K562 (cell line): ENCODE measurements around the gene MRPS10. TPM values are rescaled to one million over a fixed set of nuclear protein-coding genes. Genes with fewer than 3 reads are reported as not detected.
A peak's percentile ranks its signal among the peaks of the same experiment; 100 is the strongest.

ENCODE experiments used
- ATAC-seq: fragments of 200-7000 bp; cut with Tn5 transposase; 3 replicates; pipeline ENCODE4 v1.9.1; 2020; ENCODE audit warnings: moderate library complexity
- BruUV-seq: library from RNA; stranded (reverse); fragments of 400-500 nt; replicated peaks from 2 replicates; lab custom pipeline; 2021; lab: Mats Ljungman, UMichigan
- CTCF ChIA-PET: fragments of 300-600 bp; formaldehyde crosslinking; extraction: SDS; loops from one replicate; lab custom pipeline; 2021; ENCODE audit warnings: low intra/inter-chr PET ratio; lab: Yijun Ruan, JAX
- POLR2A ChIA-PET: fragments of 300-600, 350-650 bp; sonication (Branson Sonifier 250); formaldehyde crosslinking; extraction: SDS; loops from one replicate; lab custom pipeline; 2021; ENCODE audit warnings: antibody characterized with exemption, inconsistent platforms; lab: Yijun Ruan, JAX
- DNase-seq, 4 experiments: peaks; one replicate each; pipeline versions ENCODE4 v3.0.0 to v3.0.0-alpha.2; 2011 to 2018; ENCODE audit warnings: low spot score in 3 of 4, mixed read lengths in 3 of 4; ENCODE audit errors: extremely low read depth in 1 of 4
- FAIRE-seq: peaks from 2 replicates; lab custom pipeline; 2011; peaks lifted over from hg19 to GRCh38; lab: Jason Lieb, UNC
- H2AFZ ChIP-seq: 2 replicates; pipeline ENCODE4 v1.6.0; 2011; ENCODE audit warnings: low read depth, low read length, control low read depth, inconsistent platforms
- H3K27ac ChIP-seq: fragments of 200-600 bp; 3 replicates; pipeline ENCODE4 v1.8.0; 2011; ENCODE audit warnings: low read depth, mild to moderate bottlenecking, control low read depth, inconsistent platforms, low read length, moderate library complexity, mixed read lengths; ENCODE audit errors: extremely low read depth
- H3K27me3 ChIP-seq, 2 experiments: fragments of 300-600 bp in 1 of 2; 2 replicates in 1 of 2; 3 replicates in 1 of 2; pipeline versions ENCODE4 v1.6.0 to v1.8.0; 2011; ENCODE audit warnings: inconsistent platforms in 2 of 2, low read length in 2 of 2, mild to moderate bottlenecking in 1 of 2, mixed read lengths in 1 of 2, moderate library complexity in 1 of 2; ENCODE audit not compliant: control insufficient read depth in 2 of 2, insufficient read depth in 2 of 2
- H3K36me3 ChIP-seq: fragments of 300-600 bp; 3 replicates; pipeline ENCODE4 v1.8.0; 2011; ENCODE audit warnings: mild to moderate bottlenecking, low read length, inconsistent platforms; ENCODE audit not compliant: control insufficient read depth, insufficient read depth
- H3K4me1 ChIP-seq, 2 experiments: fragments of 200-600 bp in 1 of 2; replicated peaks in 1 of 2; 2 replicates in 1 of 2; 3 replicates in 1 of 2; pipeline versions ENCODE4 v1.5.1 to v1.8.0; 2011; ENCODE audit warnings: inconsistent platforms in 2 of 2, low read length in 2 of 2, mild to moderate bottlenecking in 1 of 2, mixed read lengths in 1 of 2, moderate library complexity in 1 of 2; ENCODE audit not compliant: control insufficient read depth in 2 of 2, insufficient read depth in 2 of 2
- H3K4me2 ChIP-seq: 2 replicates; pipeline ENCODE4 v1.6.1; 2011; ENCODE audit warnings: low read length, control low read depth, inconsistent platforms, mixed read lengths; ENCODE audit not compliant: insufficient read depth
- H3K4me3 ChIP-seq: fragments of 200-600 bp; sonication (generic), shearing (Covaris generic); 2 replicates; pipeline ENCODE4 v1.5.1; 2016; ENCODE audit warnings: control low read depth, inconsistent platforms
- H3K79me2 ChIP-seq: fragments of 200-600 bp; 3 replicates; pipeline ENCODE4 v1.8.0; 2011; ENCODE audit warnings: low read length, inconsistent platforms; ENCODE audit not compliant: control insufficient read depth, insufficient read depth
- H3K9ac ChIP-seq, 2 experiments: 2 replicates each; pipeline versions ENCODE4 v1.6.0 to v1.6.1; 2011; ENCODE audit warnings: low read depth in 2 of 2, low read length in 2 of 2, control low read depth in 1 of 2, inconsistent platforms in 1 of 2, mild to moderate bottlenecking in 1 of 2, mixed read lengths in 1 of 2; ENCODE audit not compliant: insufficient read depth in 1 of 2
- H3K9me1 ChIP-seq: one replicate; pipeline ENCODE4 v1.6.0; 2011; ENCODE audit warnings: inconsistent platforms, mild to moderate bottlenecking, low read length, moderate library complexity; ENCODE audit not compliant: control insufficient read depth, insufficient read depth
- H3K9me3 ChIP-seq: replicated peaks from 2 replicates; pipeline ENCODE4 v1.5.1; 2011; ENCODE audit warnings: low read depth, low read length, inconsistent platforms; ENCODE audit not compliant: control insufficient read depth, insufficient read depth
- H4K20me1 ChIP-seq: replicated peaks from 2 replicates; pipeline ENCODE4 v1.6.1; 2011; ENCODE audit warnings: low read length, inconsistent platforms, mixed read lengths; ENCODE audit not compliant: control insufficient read depth, insufficient read depth
- CEBPG ChIP-seq, 3 experiments: fragments of 200-800 bp in 1 of 3; sonication (Bioruptor generic) in 1 of 3; sonication (generic) in 1 of 3; formaldehyde crosslinking in 1 of 3; IDR thresholded peaks in 2 of 3; conservative IDR thresholded peaks in 1 of 3; 2 replicates each; pipeline versions ENCODE4 v1.6.1 to v1.8.0; 2016 to 2022; ENCODE audit warnings: missing compliant biosample characterization in 2 of 3, missing genetic modification characterization in 2 of 3, mild to moderate bottlenecking in 1 of 3, missing genetic modification reagents in 1 of 3
- SUPT5H ChIP-seq: fragments of 450-650 bp; IDR thresholded peaks from 2 replicates; pipeline ENCODE4 v1.6.1; 2016
- WGBS: fragments of 100-300 bp; shearing (Covaris generic); methylation state at CpG from one replicate; pipeline ENCODE4 v1.1.6; 2016; ENCODE audit warnings: low coverage, mixed read lengths; ENCODE audit not compliant: insufficient coverage; ENCODE audit errors: missing lambda C conversion rate; 5-methylcytosine and 5-hydroxymethylcytosine counted together
- in situ Hi-C: fragments of 300-500 bp; cut with MboI; formaldehyde crosslinking; loops from 4 replicates; pipeline ENCODE4 v1.15.0; 2018; ENCODE audit warnings: inconsistent platforms, mixed read lengths
- intact Hi-C: fragments of 100-400 bp; cut with micrococcal nuclease; formaldehyde crosslinking; loops from 2 replicates; pipeline ENCODE4 v1.14.2; 2022
- polyA plus RNA-seq, 8 experiments: library from polyadenylated mRNA; depleted of rRNA in 4 of 8; stranded (reverse) in 5 of 8; unstranded in 3 of 8; fragments of >200 nt; fragmentation: Nextera tagmentation in 2 of 8; fragmentation: Illumina TruSeq in 1 of 8; extraction: Ambion mirVana in 2 of 8; extraction: Trizol in 1 of 8; gene quantifications; 2 replicates each; pipeline versions ENCODE4 v1.2.1 to v1.2.3, GENCODE V29; 2011 to 2014; ENCODE audit warnings: inconsistent platforms in 1 of 8, missing spikeins in 1 of 8
- total RNA-seq, 7 experiments: library from RNA; depleted of rRNA in 6 of 7; stranded (reverse); fragments of >200 nt in 6 of 7; fragmentation: Illumina TruSeq in 2 of 7; extraction: Trizol in 2 of 7; gene quantifications; 2 replicates each; pipeline versions ENCODE4 v1.2.1 to v1.2.3, GENCODE V29; 2011 to 2021; ENCODE audit warnings: low replicate concordance in 1 of 7
- TF ChIP-seq, protein P1 (sequence below), 2 experiments: IDR thresholded peaks in 1 of 2; conservative IDR thresholded peaks in 1 of 2; 2 replicates each; pipeline ENCODE4 v1.6.1; 2016; ENCODE audit warnings: low read depth in 2 of 2, mild to moderate bottlenecking in 1 of 2, missing compliant biosample characterization in 1 of 2, missing genetic modification characterization in 1 of 2, moderate library complexity in 1 of 2

The MRPS10 gene
- total and polyA plus RNA-seq, 9 of the 15 experiments (the other 6 are each of a cell fraction or from before 2014, with no cell fraction given), result 48.6 to 166 (median 93.7) TPM

DNA sequence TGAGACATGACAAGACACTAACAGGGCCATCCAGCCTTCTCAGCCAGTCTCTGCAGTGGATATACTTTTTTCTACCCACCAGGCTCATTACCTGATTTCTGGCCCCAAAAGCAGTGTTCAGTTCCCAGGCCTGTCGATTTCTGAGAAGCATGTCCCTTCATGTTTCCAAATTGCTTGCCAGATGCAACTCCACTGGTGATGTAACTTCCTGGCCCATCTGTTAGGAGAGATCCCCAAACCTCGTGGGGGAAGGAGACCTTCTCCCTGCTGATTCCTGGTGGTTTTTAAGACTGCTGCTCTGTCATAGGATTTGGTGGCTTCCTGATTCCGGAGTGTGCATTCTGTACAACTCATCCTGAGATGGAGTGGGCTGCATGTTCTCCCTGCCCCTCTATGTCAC, 31.6 kb upstream of the MRPS10 start:
- BruUV-seq, result no TSS peak
- H3K36me3 ChIP-seq, result no peaks in the 10 kb centered on the region
- no peak for ATAC-seq
- ChIA-PET CTCF (no interaction called here), POLR2A (no interaction called here)
- TF ChIP-seq SUPT5H (no peak), CEBPG (CRISPR knock-in tag; IDR thresholded peaks at IDR 0.05) (no peak), CEBPG (tag; conservative IDR thresholded peaks at IDR 0.05 in 1 of 2, IDR thresholded peaks at IDR 0.05 in 1 of 2) (peak in 1 of 2 experiments; percentile 62; a peak in 2 of 4 replicates)
- TF ChIP-seq, protein P1, sequence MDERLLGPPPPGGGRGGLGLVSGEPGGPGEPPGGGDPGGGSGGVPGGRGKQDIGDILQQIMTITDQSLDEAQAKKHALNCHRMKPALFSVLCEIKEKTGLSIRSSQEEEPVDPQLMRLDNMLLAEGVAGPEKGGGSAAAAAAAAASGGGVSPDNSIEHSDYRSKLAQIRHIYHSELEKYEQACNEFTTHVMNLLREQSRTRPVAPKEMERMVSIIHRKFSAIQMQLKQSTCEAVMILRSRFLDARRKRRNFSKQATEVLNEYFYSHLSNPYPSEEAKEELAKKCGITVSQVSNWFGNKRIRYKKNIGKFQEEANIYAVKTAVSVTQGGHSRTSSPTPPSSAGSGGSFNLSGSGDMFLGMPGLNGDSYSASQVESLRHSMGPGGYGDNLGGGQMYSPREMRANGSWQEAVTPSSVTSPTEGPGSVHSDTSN (CRISPR knock-in tag; IDR thresholded peaks at IDR 0.05; ENCODE audit: low read depth), result no peak
- TF ChIP-seq, protein P1 (tag; conservative IDR thresholded peaks at IDR 0.05; ENCODE audit: low read depth), result no peak
- DNase-seq, result no peak
- H3K27ac ChIP-seq, result no peak overlapping the region
- no peak for FAIRE-seq
- peaks cover 49 to 66% of the 10 kb centered on the region in 2 experiments for H3K27me3 ChIP-seq
- H3K9me1 ChIP-seq, result no peaks in the 10 kb centered on the region
- intact Hi-C loops, result no loop called here
- no peaks in the 10 kb centered on the region for H3K9me3 ChIP-seq
- in situ Hi-C loops, result no loop called here
- H2AFZ ChIP-seq, result no peak overlapping the region
- 5% methylated on average over 3 of the region's 3 CpGs for WGBS
- H3K4me1 ChIP-seq, result no peaks in the 10 kb centered on the region; a peak in 2 of 5 replicates
- H4K20me1 ChIP-seq, result no peaks in the 10 kb centered on the region; the same call in 1 of the 2 replicates
- H3K4me2 ChIP-seq, result no peak overlapping the region
- no peaks in the 10 kb centered on the region for H3K79me2 ChIP-seq
- H3K9ac ChIP-seq, result no peak overlapping the region
- H3K4me3 ChIP-seq, result no peak overlapping the region
